Nephron progenitor cell (in vitro differentiated cells): Measurements from ENCODE around the gene NOPCHAP1.

Source experiments
- DNase-seq: peaks from one replicate; pipeline ENCODE4 v3.0.0; 2021
- H3K27ac Mint-ChIP-seq: 2 replicates; pipeline ENCODE4 v1.8.0; 2021; ENCODE audit warnings: mild to moderate bottlenecking, moderate library complexity, mixed read lengths
- H3K27me3 Mint-ChIP-seq: 2 replicates; pipeline ENCODE4 v1.8.0; 2021; ENCODE audit warnings: mild to moderate bottlenecking, low read depth, mixed read lengths; ENCODE audit not compliant: poor library complexity
- H3K36me3 Mint-ChIP-seq: 2 replicates; pipeline ENCODE4 v1.8.0; 2021; ENCODE audit warnings: low read depth, mixed read lengths
- H3K4me1 Mint-ChIP-seq: 2 replicates; pipeline ENCODE4 v1.8.0; 2021; ENCODE audit warnings: mixed read lengths
- H3K4me3 Mint-ChIP-seq: 2 replicates; pipeline ENCODE4 v1.8.0; 2021; ENCODE audit warnings: mild to moderate bottlenecking, moderate library complexity, mixed read lengths
- H3K9me3 Mint-ChIP-seq: 2 replicates; pipeline ENCODE4 v1.8.0; 2021; ENCODE audit warnings: mild to moderate bottlenecking, moderate library complexity, mixed read lengths
- CTCF ChIP-seq: fragments of 200-600 bp; sonication (generic); IDR thresholded peaks from 2 replicates; pipeline ENCODE4 v1.5.0; 2021; ENCODE audit warnings: antibody characterized with exemption

NOPCHAP1 gene

GRCh38 chr12:105030820-105031807 lies 45.0 kb downstream of the NOPCHAP1 start:
- H3K27me3 Mint-ChIP-seq = no peaks in the 10 kb centered on the region
- no peak overlapping the region for H3K27ac Mint-ChIP-seq
- H3K36me3 Mint-ChIP-seq = peaks cover 5% of the 10 kb centered on the region

GRCh38 chr12:105032703-105033357 lies 46.7 kb downstream of the NOPCHAP1 start:
- H3K27me3 Mint-ChIP-seq = no peaks in the 10 kb centered on the region
- no peaks in the 10 kb centered on the region for H3K4me1 Mint-ChIP-seq
- DNase-seq = no peak
- H3K36me3 Mint-ChIP-seq = peaks cover 5% of the 10 kb centered on the region
- H3K4me3 Mint-ChIP-seq = no peak overlapping the region
- H3K9me3 Mint-ChIP-seq = no peaks in the 10 kb centered on the region
- no peak overlapping the region for H3K27ac Mint-ChIP-seq
- no peak for TF ChIP-seq CTCF

More at GRCh38 chr12:105030820-105031807, 45.0 kb downstream of the NOPCHAP1 start:
- no peak for TF ChIP-seq CTCF
- Mint-ChIP-seq H3K9me3 (no peaks in the 10 kb centered on the region), H3K4me3 (no peak overlapping the region), H3K4me1 (peaks cover 11% of the 10 kb centered on the region)
- DNase-seq = no peak

GRCh38 chr12:105033851-105034250 lies 47.7 kb downstream of the NOPCHAP1 start:
- no peaks in the 10 kb centered on the region for H3K9me3 Mint-ChIP-seq
- no peak for DNase-seq
- no peak overlapping the region for H3K4me3 Mint-ChIP-seq
- no peak for TF ChIP-seq CTCF
- no peaks in the 10 kb centered on the region for H3K4me1 Mint-ChIP-seq
- H3K36me3 Mint-ChIP-seq = peaks cover 5% of the 10 kb centered on the region
- H3K27me3 Mint-ChIP-seq = no peaks in the 10 kb centered on the region
- H3K27ac Mint-ChIP-seq = no peak overlapping the region
